HG03103 (cell line): ENCODE measurements around the gene DNMBP.

Experiments used
- ATAC-seq: cut with Tn5 transposase; IDR thresholded peaks from one replicate; pipeline ENCODE4 v1.9.1; 2021; ENCODE audit warnings: low read depth; ENCODE audit not compliant: unreplicated experiment

Gene DNMBP

GRCh38 chr10:100009793-100010676, at the start of gene DNMBP:
Gene DNMBP (minus strand): TSS chr10:100009947. CDS start chr10:99972124, 37,823 bp downstream.
- ATAC-seq: peak; percentile 59

DNA sequence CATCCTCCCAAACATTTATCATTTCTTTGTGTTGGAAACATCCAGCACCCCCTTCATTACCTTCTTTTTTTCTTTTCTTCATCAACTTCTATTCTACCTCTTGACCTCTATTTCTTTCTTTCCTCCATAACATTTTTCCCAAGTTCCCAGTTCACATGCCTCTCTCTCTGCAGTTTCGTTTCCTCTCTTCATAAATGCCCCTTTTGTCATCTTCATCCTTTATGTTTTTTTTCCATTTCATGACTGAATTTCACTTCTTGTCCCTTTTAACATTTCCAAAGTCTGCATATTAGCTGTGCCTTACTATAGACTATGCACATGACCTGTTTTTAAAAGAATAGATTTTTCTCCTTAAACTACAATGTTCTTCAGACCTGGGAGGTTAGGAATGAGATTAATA, 48.2 kb upstream of the DNMBP start:
- ATAC-seq: no peak

- no peak for ATAC-seq
Observed at GRCh38 chr10:100053686-100054460, 44.1 kb upstream of the DNMBP start.

- peak; percentile 59 for ATAC-seq
Observed at GRCh38 chr10:100046021-100046486, 36.3 kb upstream of the DNMBP start.

DNA sequence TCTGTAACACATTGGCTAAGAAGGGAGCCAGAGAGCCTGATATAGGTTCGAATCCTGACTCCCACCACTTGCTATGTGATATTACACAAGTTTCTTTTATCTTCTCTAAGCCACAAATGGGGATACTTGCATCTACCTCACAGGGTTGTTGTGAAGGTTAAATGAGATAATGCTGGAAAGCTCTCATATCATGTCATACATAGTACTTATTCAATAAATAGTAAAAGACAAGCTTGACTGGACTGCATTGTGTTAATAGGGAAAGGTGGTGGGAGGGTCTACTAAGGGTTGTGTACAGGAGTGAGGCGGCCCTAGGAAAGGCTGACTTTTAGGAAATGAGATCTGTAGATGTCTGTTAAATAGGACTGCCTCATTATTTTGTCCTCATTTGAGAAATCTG, 35.8 kb upstream of the DNMBP start:
- ATAC-seq: no peak

DNA sequence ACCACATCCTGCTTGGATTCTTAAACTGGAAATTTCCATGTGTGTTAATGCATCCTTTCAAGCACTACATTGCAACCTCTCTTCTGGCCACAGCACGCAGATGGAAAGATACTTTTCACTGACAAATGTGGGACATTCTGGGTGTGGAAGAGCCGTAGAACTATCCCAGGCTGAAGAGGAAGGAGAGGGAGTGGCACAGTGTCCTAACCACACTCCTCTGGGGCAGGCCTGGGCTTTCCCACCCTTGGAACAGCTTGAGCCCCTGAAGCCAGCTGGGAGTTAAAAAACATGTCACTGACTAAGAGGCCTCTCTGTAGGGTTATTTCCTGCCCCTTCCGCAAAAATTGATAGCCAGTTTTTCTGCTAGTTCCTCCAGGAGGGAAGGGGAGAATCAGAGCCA, 34.0 kb upstream of the DNMBP start:
- no peak for ATAC-seq

GRCh38 chr10:100043344-100043743, 33.6 kb upstream of the DNMBP start:
- no peak for ATAC-seq

DNA sequence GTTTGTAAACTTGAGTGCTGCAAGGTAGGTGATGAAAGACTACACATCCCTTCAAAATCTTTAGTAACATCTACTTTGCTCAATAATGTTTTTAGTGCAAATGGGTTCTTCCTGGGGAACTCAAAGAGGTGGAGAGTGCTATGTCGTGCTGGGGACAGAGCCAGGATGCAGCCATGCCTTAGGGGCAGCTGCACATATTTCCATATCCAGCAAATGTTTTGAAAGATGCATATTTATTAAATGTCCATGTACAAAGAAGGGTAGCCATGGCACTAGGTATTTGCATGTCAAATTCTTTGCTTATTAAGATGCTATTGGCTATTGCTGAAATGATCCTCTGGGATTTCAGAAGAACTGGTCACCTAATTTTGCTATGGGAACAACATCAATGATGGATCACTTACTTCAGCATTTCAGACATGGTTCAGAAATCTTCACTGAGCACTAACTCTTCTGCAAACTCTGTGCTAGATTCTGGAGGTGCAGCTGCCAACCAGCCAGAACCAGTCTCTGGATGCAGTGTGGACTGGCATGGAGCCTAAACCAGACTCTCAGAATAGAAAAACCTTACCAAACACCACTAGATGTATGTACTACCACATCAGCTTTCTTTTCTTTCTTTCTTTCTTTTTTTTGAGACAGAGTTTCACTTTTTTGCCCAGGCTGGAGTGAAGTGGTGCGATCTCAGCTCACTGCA, 31.7 kb upstream of the DNMBP start:
- no peak for ATAC-seq

DNA sequence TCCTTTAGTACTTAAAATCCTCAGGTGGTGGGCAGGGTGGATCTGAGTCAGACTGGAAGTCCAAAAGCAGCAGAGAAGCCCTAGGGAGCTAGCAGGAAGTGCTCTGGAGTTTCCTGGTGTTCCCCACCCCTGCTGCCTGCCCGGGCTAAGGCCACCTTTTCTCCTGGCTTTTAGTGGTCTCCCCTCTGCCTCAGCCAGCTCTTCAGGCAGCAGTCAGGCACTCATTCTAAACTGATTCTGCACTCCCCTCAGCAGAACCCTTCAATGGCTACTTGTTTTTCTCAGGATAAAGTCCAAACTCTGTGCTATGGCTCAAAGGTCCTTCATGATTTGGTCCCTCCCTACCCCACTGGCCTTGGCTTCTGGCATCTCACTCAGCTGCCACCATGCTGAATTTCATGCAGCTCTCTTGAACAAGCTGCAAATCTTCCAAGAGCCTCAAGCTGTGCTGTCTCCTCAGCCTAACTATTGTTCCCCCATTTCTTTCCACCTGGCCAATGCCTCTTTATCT, 28.9 kb upstream of the DNMBP start:
- ATAC-seq: no peak

GRCh38 chr10:100037758-100038315, 28.1 kb upstream of the DNMBP start:
- no peak for ATAC-seq

GRCh38 chr10:100036850-100037249, 27.1 kb upstream of the DNMBP start:
- no peak for ATAC-seq

DNA sequence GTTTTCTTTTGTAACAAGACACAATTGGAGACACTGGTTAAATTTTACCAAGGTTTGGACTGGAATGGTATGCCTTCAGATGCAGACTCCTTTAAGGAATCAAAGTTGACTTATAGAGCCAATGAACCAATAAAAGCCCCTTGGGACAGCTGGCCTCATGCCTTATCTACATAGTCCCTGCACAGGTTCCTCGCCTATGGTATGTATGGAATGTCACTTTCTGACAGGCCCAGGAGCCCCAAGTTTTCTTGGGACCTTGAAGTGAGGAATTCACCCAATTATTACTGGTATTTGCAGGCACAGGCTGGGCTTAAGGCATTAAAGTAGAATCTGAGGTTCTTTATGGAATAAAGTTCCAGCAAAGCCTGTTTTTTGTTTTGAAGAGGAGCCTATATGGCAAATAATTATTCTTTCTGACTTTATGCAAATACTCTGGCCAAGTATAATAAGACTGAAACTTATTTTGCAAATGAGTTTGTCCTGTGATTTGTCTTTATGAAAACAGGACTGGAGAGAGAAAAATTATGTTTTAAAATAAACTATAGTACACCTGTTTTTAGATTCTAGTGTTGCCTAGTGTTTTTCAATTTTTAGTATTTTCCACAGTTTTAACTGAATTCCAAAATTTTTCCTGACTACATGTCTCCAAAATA, 24.1 kb upstream of the DNMBP start:
- ATAC-seq: no peak

- ATAC-seq: no peak
Observed at GRCh38 chr10:100027416-100027815, 17.7 kb upstream of the DNMBP start.

- ATAC-seq: no peak
Observed at GRCh38 chr10:100025576-100025975, 15.8 kb upstream of the DNMBP start.

GRCh38 chr10:100024748-100025147, 15.0 kb upstream of the DNMBP start:
- no peak for ATAC-seq

- ATAC-seq: no peak
Observed at GRCh38 chr10:100022403-100022802, 12.7 kb upstream of the DNMBP start.

GRCh38 chr10:100021322-100021721, 11.6 kb upstream of the DNMBP start:
- ATAC-seq: no peak

- ATAC-seq: no peak
Observed at GRCh38 chr10:100020886-100021253, 11.1 kb upstream of the DNMBP start.

DNA sequence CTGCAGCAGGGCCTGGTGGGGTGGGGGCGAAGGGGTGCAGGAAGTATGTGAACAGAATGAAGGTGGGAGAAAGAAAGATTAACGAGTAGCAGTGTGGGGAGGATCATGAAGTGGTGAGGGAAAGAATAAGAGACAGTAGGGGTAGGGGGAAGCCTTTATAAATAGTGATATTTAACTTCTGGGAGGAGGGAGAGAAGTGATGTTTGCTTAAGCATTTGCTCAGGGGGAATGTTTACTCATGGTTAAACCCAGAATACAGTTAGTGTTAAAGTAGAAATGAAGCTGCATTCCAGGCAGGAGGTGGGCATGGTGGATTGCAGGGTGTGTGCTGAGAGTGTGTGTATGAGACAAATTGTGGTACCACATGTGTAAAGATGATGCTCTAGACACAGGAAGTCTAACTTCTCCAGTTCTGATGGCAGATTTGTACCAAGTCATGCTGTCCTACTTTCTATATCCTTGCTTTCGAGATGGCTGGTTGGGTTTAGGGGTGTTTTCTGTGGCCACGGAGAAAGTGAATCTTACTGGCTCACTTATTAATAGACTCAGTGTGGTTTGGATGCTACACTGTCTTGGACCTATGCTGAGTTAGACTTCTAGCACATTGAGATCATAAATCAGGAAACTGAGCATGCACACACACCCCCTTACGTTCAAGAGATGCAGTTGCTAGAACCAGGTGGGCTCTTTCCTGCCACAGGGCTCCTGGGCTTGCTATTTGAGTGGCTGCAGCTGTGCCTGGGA, 10.6 kb upstream of the DNMBP start:
- peak; percentile 76 for ATAC-seq
